ENCODE measurements around the gene NENF. TPM values are rescaled to one million over a fixed set of nuclear protein-coding genes. Genes with fewer than 3 reads are reported as not detected.
"Not testable (repeated sequence)": the region's sequence is repeated elsewhere in the genome, so short reads cannot be mapped to it uniquely, and the experiment has no call there.

The NENF gene
- total RNA-seq, 1 experiment from 2014 or later = 45.3 TPM

DNA sequence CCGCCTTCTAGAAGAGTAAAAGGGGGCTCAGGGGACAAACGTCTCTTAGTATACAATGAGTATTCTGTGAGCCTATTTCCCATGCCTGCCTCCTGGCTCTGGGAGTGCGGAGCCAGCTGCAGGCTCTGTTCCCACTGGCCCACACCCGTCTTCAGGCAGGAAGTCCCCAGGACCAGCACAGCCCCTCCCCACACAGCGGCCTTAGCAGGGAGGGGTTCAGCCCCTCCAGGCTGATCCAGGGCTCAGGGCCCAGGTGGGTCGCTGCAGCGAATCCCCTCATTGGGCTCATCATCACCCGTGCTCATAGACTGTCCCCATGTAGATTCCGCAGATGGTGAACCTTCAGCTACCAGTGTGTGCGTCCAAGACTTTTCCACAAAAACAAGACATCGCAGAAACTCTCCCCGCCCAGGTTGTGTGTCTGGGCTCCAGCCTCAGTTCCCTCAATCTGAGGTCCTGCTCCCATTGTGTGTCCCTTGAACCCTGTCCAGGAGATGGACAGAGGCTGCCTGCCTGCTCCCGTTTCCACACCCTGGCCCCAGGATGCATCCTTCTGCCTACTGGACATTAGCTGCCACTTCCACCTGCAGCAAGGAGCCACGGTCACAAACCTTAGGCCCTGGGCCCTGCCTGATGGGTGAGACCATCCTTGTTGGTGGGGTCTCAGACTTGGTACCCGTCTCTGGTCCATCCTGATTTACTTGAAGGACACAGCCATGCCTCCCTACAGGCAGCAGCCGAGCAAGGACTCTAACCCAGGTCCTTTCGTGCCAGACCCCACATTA is 39.4 kb downstream of the NENF start:
- Mint-ChIP-seq H3K4me1 (ENCODE audit: low read depth, unreplicated experiment) (peaks cover 47% of the 10 kb centered on the region), H3K27ac (ENCODE audit: unreplicated experiment) (peak overlapping the region; percentile 13), H3K9me3 (ENCODE audit: low read depth, unreplicated experiment) (no peaks in the 10 kb centered on the region), H3K27me3 (ENCODE audit: unreplicated experiment) (no peaks in the 10 kb centered on the region), H3K4me3 (ENCODE audit: low read depth, unreplicated experiment) (no peak overlapping the region), H3K36me3 (ENCODE audit: insufficient read depth, unreplicated experiment) (peaks cover 32% of the 10 kb centered on the region)
- DNase-seq = no peak
- intact Hi-C loops (cut with micrococcal nuclease; ENCODE audit: unreplicated experiment) = no loop called here
- CTCF ChIA-PET = interaction anchor here (0.6 kb wide), 1 partner anchor 386 kb away, joined by 3 read pairs; the partner anchor contains the start of gene FLVCR1
- BruUV-seq (replicated peaks) = no TSS peak
- no peak for TF ChIP-seq CTCF (IDR thresholded peaks at IDR 0.05; ENCODE audit: unreplicated experiment)

GRCh38 chr1:212473729-212474128 is 41.0 kb downstream of the NENF start:
- no TSS peak for BruUV-seq (replicated peaks)
- Mint-ChIP-seq H3K27me3 (ENCODE audit: unreplicated experiment) (no peaks in the 10 kb centered on the region), H3K27ac (ENCODE audit: unreplicated experiment) (no peak overlapping the region), H3K4me3 (ENCODE audit: low read depth, unreplicated experiment) (no peak overlapping the region), H3K36me3 (ENCODE audit: insufficient read depth, unreplicated experiment) (peaks cover 27% of the 10 kb centered on the region), H3K9me3 (ENCODE audit: low read depth, unreplicated experiment) (no peaks in the 10 kb centered on the region), H3K4me1 (ENCODE audit: low read depth, unreplicated experiment) (peaks cover 49% of the 10 kb centered on the region)
- CTCF ChIA-PET = interaction anchor here (0.6 kb wide), 1 partner anchor 1514 kb away, joined by 3 read pairs; no protein-coding TSS in a partner anchor
- no peak for TF ChIP-seq CTCF (IDR thresholded peaks at IDR 0.05; ENCODE audit: unreplicated experiment)
- DNase-seq = no peak
- intact Hi-C loops (cut with micrococcal nuclease; ENCODE audit: unreplicated experiment) = no loop called here

- no peak for DNase-seq
- no TSS peak for BruUV-seq (replicated peaks)
- H3K4me1 Mint-ChIP-seq (ENCODE audit: low read depth, unreplicated experiment) = peaks cover 38% of the 10 kb centered on the region
- no peak overlapping the region for H3K4me3 Mint-ChIP-seq (ENCODE audit: low read depth, unreplicated experiment)
- H3K27ac Mint-ChIP-seq (ENCODE audit: unreplicated experiment) = no peak overlapping the region
- H3K27me3 Mint-ChIP-seq (ENCODE audit: unreplicated experiment) = no peaks in the 10 kb centered on the region
- intact Hi-C loops (cut with micrococcal nuclease; ENCODE audit: unreplicated experiment) = loop anchor here (5.0 kb wide), 1 partner anchor 307 kb away; no protein-coding TSS in a partner anchor
- no peak for TF ChIP-seq CTCF (IDR thresholded peaks at IDR 0.05; ENCODE audit: unreplicated experiment)
- no peaks in the 10 kb centered on the region for H3K9me3 Mint-ChIP-seq (ENCODE audit: low read depth, unreplicated experiment)
- H3K36me3 Mint-ChIP-seq (ENCODE audit: insufficient read depth, unreplicated experiment) = peaks cover 13% of the 10 kb centered on the region
- CTCF ChIA-PET = no interaction called here
Measured at GRCh38 chr1:212475151-212475550, 42.4 kb downstream of the NENF start.

GRCh38 chr1:212475831-212476230 is 43.1 kb downstream of the NENF start:
- H3K27ac Mint-ChIP-seq (ENCODE audit: unreplicated experiment); H3K27me3 Mint-ChIP-seq (ENCODE audit: unreplicated experiment); BruUV-seq (replicated peaks); DNase-seq; H3K4me3 Mint-ChIP-seq (ENCODE audit: low read depth, unreplicated experiment); CTCF ChIA-PET; H3K9me3 Mint-ChIP-seq (ENCODE audit: low read depth, unreplicated experiment): not testable (repeated sequence)
- intact Hi-C loops (cut with micrococcal nuclease; ENCODE audit: unreplicated experiment) = loop anchor here (5.0 kb wide), 1 partner anchor 306 kb away; no protein-coding TSS in a partner anchor
- peaks cover 33% of the 10 kb centered on the region for H3K4me1 Mint-ChIP-seq (ENCODE audit: low read depth, unreplicated experiment)
- peaks cover 11% of the 10 kb centered on the region for H3K36me3 Mint-ChIP-seq (ENCODE audit: insufficient read depth, unreplicated experiment)

Data from Calu3 (cell line).